H1 (cell line): ENCODE measurements around the gene ARGLU1. TPM values are rescaled to one million over a fixed set of nuclear protein-coding genes. Genes with fewer than 3 reads are reported as not detected.

Experiments used
- ATF2 ChIP-seq: IDR thresholded peaks from 2 replicates; pipeline ENCODE4 v1.6.1; 2012; ENCODE audit warnings: low read length, inconsistent platforms
- BCL11A ChIP-seq, 2 experiments: IDR thresholded peaks; one replicate each; pipeline ENCODE4 v1.6.1; 2011; ENCODE audit warnings: low read depth in 2 of 2, low read length in 2 of 2, mild to moderate bottlenecking in 2 of 2
- CREB1 ChIP-seq: IDR thresholded peaks from 2 replicates; pipeline ENCODE4 v1.6.1; 2012; ENCODE audit warnings: inconsistent platforms
- EGR1 ChIP-seq: IDR thresholded peaks from 2 replicates; pipeline ENCODE4 v1.6.1; 2011; ENCODE audit warnings: low read depth, low read length, borderline replicate concordance
- KDM5A ChIP-seq: fragments of 200-600 bp; IDR thresholded peaks from 2 replicates; pipeline ENCODE4 v1.7.1; 2012; ENCODE audit warnings: mild to moderate bottlenecking, low read length, inconsistent platforms, mixed read lengths
- POLR2A ChIP-seq, 2 experiments: IDR thresholded peaks; 1 replicate in 1 of 2; 2 replicates in 1 of 2; pipeline ENCODE4 v1.6.1; 2011; ENCODE audit warnings: low read depth in 2 of 2, low read length in 2 of 2, mild to moderate bottlenecking in 2 of 2; ENCODE audit errors: control extremely low read depth in 1 of 2
- POU5F1 ChIP-seq: IDR thresholded peaks from 2 replicates; pipeline ENCODE4 v1.6.1; 2011; ENCODE audit warnings: low read depth, mild to moderate bottlenecking, low read length, moderate library complexity
- TEAD4 ChIP-seq: IDR thresholded peaks from 2 replicates; pipeline ENCODE4 v1.6.1; 2012; ENCODE audit warnings: low read depth, low read length, inconsistent platforms, mixed read lengths
- polyA plus RNA-seq, 7 experiments: library from polyadenylated mRNA; depleted of rRNA in 3 of 7; stranded (reverse) in 5 of 7; unstranded in 2 of 7; fragments of >200 nt in 5 of 7; fragments of 200-250 nt in 2 of 7; gene quantifications; 1 replicate in 5 of 7; 2 replicates in 1 of 7; 4 replicates in 1 of 7; pipeline versions ENCODE4 v1.2.1 to v1.2.3, GENCODE V29; 2011 to 2013; ENCODE audit warnings: missing spikeins in 2 of 7, mixed read lengths in 2 of 7
- total RNA-seq: library from RNA; stranded (reverse); fragmentation: NEBNext Ultra II Directional; extraction: Animal tissue kit (Norgen Biotek cat#: 25700); gene quantifications from 2 replicates; pipeline ENCODE4 v1.2.1, GENCODE V29; 2021
- TF ChIP-seq, protein P1 (sequence below): fragments of 300-600 bp; sonication (generic); IDR thresholded peaks from 2 replicates; pipeline ENCODE4 v1.7.1; 2012; ENCODE audit warnings: low read length, moderate library complexity, mild to moderate bottlenecking, inconsistent platforms; ENCODE audit not compliant: insufficient replicate concordance

ARGLU1 gene
- total and polyA plus RNA-seq, 2 of the 8 experiments (the other 6 are each of a cell fraction or from before 2014, with no cell fraction given), result 47.8 to 84.9 TPM

- TF ChIP-seq EGR1 (no peak), TEAD4 (no peak), CREB1 (peak; percentile 16; the same call in 1 of the 2 replicates), POU5F1 (no peak), POLR2A (IDR thresholded peaks at IDR 0.05; ENCODE audit: control extremely low read depth in 1 of 2, low read depth in 2 of 2, low read length in 2 of 2) (peak; percentile 95 to 97), BCL11A (IDR thresholded peaks at IDR 0.05; ENCODE audit: low read depth in 2 of 2, low read length in 2 of 2) (no peak), ATF2 (no peak), KDM5A (no peak)
- TF ChIP-seq, protein P1, sequence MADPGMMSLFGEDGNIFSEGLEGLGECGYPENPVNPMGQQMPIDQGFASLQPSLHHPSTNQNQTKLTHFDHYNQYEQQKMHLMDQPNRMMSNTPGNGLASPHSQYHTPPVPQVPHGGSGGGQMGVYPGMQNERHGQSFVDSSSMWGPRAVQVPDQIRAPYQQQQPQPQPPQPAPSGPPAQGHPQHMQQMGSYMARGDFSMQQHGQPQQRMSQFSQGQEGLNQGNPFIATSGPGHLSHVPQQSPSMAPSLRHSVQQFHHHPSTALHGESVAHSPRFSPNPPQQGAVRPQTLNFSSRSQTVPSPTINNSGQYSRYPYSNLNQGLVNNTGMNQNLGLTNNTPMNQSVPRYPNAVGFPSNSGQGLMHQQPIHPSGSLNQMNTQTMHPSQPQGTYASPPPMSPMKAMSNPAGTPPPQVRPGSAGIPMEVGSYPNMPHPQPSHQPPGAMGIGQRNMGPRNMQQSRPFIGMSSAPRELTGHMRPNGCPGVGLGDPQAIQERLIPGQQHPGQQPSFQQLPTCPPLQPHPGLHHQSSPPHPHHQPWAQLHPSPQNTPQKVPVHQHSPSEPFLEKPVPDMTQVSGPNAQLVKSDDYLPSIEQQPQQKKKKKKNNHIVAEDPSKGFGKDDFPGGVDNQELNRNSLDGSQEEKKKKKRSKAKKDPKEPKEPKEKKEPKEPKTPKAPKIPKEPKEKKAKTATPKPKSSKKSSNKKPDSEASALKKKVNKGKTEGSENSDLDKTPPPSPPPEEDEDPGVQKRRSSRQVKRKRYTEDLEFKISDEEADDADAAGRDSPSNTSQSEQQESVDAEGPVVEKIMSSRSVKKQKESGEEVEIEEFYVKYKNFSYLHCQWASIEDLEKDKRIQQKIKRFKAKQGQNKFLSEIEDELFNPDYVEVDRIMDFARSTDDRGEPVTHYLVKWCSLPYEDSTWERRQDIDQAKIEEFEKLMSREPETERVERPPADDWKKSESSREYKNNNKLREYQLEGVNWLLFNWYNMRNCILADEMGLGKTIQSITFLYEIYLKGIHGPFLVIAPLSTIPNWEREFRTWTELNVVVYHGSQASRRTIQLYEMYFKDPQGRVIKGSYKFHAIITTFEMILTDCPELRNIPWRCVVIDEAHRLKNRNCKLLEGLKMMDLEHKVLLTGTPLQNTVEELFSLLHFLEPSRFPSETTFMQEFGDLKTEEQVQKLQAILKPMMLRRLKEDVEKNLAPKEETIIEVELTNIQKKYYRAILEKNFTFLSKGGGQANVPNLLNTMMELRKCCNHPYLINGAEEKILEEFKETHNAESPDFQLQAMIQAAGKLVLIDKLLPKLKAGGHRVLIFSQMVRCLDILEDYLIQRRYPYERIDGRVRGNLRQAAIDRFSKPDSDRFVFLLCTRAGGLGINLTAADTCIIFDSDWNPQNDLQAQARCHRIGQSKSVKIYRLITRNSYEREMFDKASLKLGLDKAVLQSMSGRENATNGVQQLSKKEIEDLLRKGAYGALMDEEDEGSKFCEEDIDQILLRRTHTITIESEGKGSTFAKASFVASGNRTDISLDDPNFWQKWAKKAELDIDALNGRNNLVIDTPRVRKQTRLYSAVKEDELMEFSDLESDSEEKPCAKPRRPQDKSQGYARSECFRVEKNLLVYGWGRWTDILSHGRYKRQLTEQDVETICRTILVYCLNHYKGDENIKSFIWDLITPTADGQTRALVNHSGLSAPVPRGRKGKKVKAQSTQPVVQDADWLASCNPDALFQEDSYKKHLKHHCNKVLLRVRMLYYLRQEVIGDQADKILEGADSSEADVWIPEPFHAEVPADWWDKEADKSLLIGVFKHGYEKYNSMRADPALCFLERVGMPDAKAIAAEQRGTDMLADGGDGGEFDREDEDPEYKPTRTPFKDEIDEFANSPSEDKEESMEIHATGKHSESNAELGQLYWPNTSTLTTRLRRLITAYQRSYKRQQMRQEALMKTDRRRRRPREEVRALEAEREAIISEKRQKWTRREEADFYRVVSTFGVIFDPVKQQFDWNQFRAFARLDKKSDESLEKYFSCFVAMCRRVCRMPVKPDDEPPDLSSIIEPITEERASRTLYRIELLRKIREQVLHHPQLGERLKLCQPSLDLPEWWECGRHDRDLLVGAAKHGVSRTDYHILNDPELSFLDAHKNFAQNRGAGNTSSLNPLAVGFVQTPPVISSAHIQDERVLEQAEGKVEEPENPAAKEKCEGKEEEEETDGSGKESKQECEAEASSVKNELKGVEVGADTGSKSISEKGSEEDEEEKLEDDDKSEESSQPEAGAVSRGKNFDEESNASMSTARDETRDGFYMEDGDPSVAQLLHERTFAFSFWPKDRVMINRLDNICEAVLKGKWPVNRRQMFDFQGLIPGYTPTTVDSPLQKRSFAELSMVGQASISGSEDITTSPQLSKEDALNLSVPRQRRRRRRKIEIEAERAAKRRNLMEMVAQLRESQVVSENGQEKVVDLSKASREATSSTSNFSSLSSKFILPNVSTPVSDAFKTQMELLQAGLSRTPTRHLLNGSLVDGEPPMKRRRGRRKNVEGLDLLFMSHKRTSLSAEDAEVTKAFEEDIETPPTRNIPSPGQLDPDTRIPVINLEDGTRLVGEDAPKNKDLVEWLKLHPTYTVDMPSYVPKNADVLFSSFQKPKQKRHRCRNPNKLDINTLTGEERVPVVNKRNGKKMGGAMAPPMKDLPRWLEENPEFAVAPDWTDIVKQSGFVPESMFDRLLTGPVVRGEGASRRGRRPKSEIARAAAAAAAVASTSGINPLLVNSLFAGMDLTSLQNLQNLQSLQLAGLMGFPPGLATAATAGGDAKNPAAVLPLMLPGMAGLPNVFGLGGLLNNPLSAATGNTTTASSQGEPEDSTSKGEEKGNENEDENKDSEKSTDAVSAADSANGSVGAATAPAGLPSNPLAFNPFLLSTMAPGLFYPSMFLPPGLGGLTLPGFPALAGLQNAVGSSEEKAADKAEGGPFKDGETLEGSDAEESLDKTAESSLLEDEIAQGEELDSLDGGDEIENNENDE, result no peak
These were observed at the start of gene ARGLU1 (continued) for GRCh38 chr13:106567474-106568298.
